SU-DHL-6 (cell line): Measurements from ENCODE around the gene FHOD3.
"Not testable (repeated sequence)": the region's sequence is repeated elsewhere in the genome, so short reads cannot be mapped to it uniquely, and the experiment has no call there.

Source experiments
- H2AFZ ChIP-seq: fragments of 200-600 bp; sonication (generic); 2 replicates; pipeline ENCODE4 v1.6.1; 2014; ENCODE audit warnings: low read depth, mild to moderate bottlenecking, moderate library complexity, mixed read lengths, antibody characterized with exemption, low read length; ENCODE audit not compliant: severe bottlenecking
- H3F3A ChIP-seq: fragments of 200-600 bp; shearing (Covaris generic); 2 replicates; pipeline ENCODE4 v1.6.0; 2016; ENCODE audit warnings: antibody characterized with exemption, mild to moderate bottlenecking; ENCODE audit not compliant: insufficient read depth
- H3K27ac ChIP-seq: fragments of 200-600 bp; sonication (generic); 2 replicates; pipeline ENCODE4 v1.5.1; 2016; ENCODE audit warnings: low read depth, mild to moderate bottlenecking, low read length, moderate library complexity, mixed read lengths
- H3K27me3 ChIP-seq: fragments of 200-600 bp; sonication (generic), shearing (Covaris generic); 2 replicates; pipeline ENCODE4 v1.6.0; 2014; ENCODE audit warnings: mild to moderate bottlenecking, low read length
- H3K36me3 ChIP-seq: fragments of 200-600 bp; sonication (generic); 2 replicates; pipeline ENCODE4 v1.6.1; 2014; ENCODE audit warnings: mild to moderate bottlenecking, low read length, mixed read lengths
- H3K4me2 ChIP-seq: fragments of 300-600, 200-600 bp; shearing (Covaris generic), sonication (generic); 2 replicates; pipeline ENCODE4 v1.6.0; 2014; ENCODE audit warnings: low read length, low read depth, mild to moderate bottlenecking; ENCODE audit not compliant: poor library complexity, severe bottlenecking
- H3K4me3 ChIP-seq: fragments of 200-600 bp; sonication (generic); 2 replicates; pipeline ENCODE4 v1.5.1; 2014; ENCODE audit warnings: antibody characterized with exemption, low read length, mild to moderate bottlenecking, mixed read lengths; ENCODE audit not compliant: insufficient read depth, poor library complexity, severe bottlenecking
- H3K79me2 ChIP-seq: fragments of 200-600 bp; sonication (generic); 2 replicates; pipeline ENCODE4 v1.6.1; 2014; ENCODE audit warnings: mild to moderate bottlenecking, low read length, moderate library complexity; ENCODE audit not compliant: insufficient read depth
- H3K9ac ChIP-seq: fragments of 200-600 bp; sonication (generic); 2 replicates; pipeline ENCODE4 v1.7.0; 2014; ENCODE audit warnings: mild to moderate bottlenecking, low read length
- H3K9me2 ChIP-seq: fragments of 200-600 bp; sonication (generic); replicated peaks from 2 replicates; pipeline ENCODE4 v1.6.1; 2014; ENCODE audit warnings: low read length; ENCODE audit not compliant: insufficient read depth
- H3K9me3 ChIP-seq: fragments of 200-600 bp; sonication (generic); 2 replicates; pipeline ENCODE4 v1.6.1; 2014; ENCODE audit warnings: low read length, mixed read lengths; ENCODE audit not compliant: insufficient read depth
- H4K20me1 ChIP-seq: fragments of 200-600 bp; sonication (generic); 2 replicates; pipeline ENCODE4 v1.6.1; 2014; ENCODE audit warnings: low read depth, mild to moderate bottlenecking, antibody characterized with exemption, low read length, moderate library complexity, mixed read lengths
- EZH2phosphoT487 ChIP-seq: fragments of 200-600 bp; sonication (generic), shearing (Covaris generic); conservative IDR thresholded peaks from 2 replicates; pipeline ENCODE4 v1.6.1; 2018; ENCODE audit warnings: mild to moderate bottlenecking, antibody characterized with exemption, low read length, moderate library complexity, mixed read lengths
- TF ChIP-seq, protein P1 (sequence below): fragments of 200-600 bp; sonication (generic); IDR thresholded peaks from one replicate; pipeline ENCODE4 v1.5.1; 2017; ENCODE audit warnings: antibody characterized with exemption, mild to moderate bottlenecking, low read length, moderate library complexity; ENCODE audit not compliant: insufficient read depth, poor library complexity, severe bottlenecking

Gene FHOD3

GRCh38 chr18:36762074-36762473, 464.6 kb downstream of the FHOD3 start:
- no peak overlapping the region for H3K4me3 ChIP-seq
- no peaks in the 10 kb centered on the region for H3F3A ChIP-seq
- no peak overlapping the region for H3K27ac ChIP-seq
- H3K9me2 ChIP-seq: no peaks in the 10 kb centered on the region
- H4K20me1 ChIP-seq: no peaks in the 10 kb centered on the region
- H3K9me3 ChIP-seq: no peaks in the 10 kb centered on the region
- no peaks in the 10 kb centered on the region for H3K36me3 ChIP-seq
- no peak overlapping the region for H3K4me2 ChIP-seq
- no peak for TF ChIP-seq EZH2phosphoT487
- TF ChIP-seq, protein P1, sequence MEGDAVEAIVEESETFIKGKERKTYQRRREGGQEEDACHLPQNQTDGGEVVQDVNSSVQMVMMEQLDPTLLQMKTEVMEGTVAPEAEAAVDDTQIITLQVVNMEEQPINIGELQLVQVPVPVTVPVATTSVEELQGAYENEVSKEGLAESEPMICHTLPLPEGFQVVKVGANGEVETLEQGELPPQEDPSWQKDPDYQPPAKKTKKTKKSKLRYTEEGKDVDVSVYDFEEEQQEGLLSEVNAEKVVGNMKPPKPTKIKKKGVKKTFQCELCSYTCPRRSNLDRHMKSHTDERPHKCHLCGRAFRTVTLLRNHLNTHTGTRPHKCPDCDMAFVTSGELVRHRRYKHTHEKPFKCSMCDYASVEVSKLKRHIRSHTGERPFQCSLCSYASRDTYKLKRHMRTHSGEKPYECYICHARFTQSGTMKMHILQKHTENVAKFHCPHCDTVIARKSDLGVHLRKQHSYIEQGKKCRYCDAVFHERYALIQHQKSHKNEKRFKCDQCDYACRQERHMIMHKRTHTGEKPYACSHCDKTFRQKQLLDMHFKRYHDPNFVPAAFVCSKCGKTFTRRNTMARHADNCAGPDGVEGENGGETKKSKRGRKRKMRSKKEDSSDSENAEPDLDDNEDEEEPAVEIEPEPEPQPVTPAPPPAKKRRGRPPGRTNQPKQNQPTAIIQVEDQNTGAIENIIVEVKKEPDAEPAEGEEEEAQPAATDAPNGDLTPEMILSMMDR: no peak
- H3K27me3 ChIP-seq: no peaks in the 10 kb centered on the region
- no peak overlapping the region for H3K9ac ChIP-seq
- H3K79me2 ChIP-seq: no peaks in the 10 kb centered on the region
- no peak overlapping the region for H2AFZ ChIP-seq

GRCh38 chr18:36762965-36763364, 465.5 kb downstream of the FHOD3 start:
- H2AFZ ChIP-seq, H3K79me2 ChIP-seq, H3K9ac ChIP-seq, H3K27me3 ChIP-seq, H3K27ac ChIP-seq, H4K20me1 ChIP-seq, H3K4me2 ChIP-seq, H3K9me2 ChIP-seq, H3K9me3 ChIP-seq, H3K36me3 ChIP-seq, H3F3A ChIP-seq, H3K4me3 ChIP-seq: not testable (repeated sequence)

DNA sequence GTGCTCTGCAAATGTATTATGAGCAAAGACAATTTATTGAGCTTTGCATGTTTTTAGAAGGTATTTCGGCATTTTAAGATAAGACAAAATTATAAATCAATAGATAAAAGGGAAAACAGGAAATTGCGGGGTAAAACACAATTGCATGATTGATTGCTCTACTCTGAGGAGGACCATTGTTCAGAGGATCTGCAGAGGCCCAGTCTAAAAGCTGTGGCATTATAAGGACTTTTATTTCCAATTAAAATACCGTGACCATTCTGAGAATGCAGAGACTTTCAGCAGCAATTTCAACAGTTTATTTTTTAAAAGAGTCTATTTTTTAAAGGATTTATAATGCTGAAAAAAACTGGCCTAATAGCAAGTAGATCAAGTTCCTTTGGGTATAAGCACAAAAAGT, 469.3 kb downstream of the FHOD3 start:
- H3K27ac ChIP-seq: no peak overlapping the region
- H3K9me2 ChIP-seq: no peaks in the 10 kb centered on the region
- H2AFZ ChIP-seq: no peak overlapping the region
- no peak for TF ChIP-seq EZH2phosphoT487
- TF ChIP-seq, protein P1: no peak
- no peak overlapping the region for H3K4me2 ChIP-seq
- H3K36me3 ChIP-seq: no peaks in the 10 kb centered on the region
- no peaks in the 10 kb centered on the region for H3K9me3 ChIP-seq
- H3K79me2 ChIP-seq: no peaks in the 10 kb centered on the region
- H3K4me3 ChIP-seq: no peak overlapping the region
- no peak overlapping the region for H3K9ac ChIP-seq
- no peaks in the 10 kb centered on the region for H3F3A ChIP-seq
- H3K27me3 ChIP-seq: no peaks in the 10 kb centered on the region
- no peaks in the 10 kb centered on the region for H4K20me1 ChIP-seq

DNA sequence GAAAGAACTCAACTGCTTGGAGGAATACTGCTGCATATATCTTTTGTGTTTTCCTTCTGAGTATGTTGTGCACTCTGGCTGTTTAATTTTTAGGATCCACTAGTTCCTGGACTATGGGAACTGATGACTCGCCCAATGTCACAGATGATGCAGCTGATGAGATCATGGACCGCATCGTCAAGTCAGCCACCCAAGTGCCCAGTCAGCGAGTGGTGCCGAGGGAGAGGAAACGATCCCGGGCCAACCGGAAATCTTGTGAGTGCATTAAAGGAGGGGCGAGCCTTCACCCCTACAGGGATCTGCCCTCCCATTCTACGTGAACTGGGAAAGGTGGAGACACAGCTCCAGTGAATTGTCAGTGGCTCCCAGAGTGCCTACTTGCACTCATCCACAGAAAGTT, 471.7 kb downstream of the FHOD3 start:
- H3K36me3 ChIP-seq: no peaks in the 10 kb centered on the region
- H3K27me3 ChIP-seq: no peaks in the 10 kb centered on the region
- no peak overlapping the region for H3K27ac ChIP-seq
- H3K9me3 ChIP-seq: no peaks in the 10 kb centered on the region
- H3K4me3 ChIP-seq: no peak overlapping the region
- TF ChIP-seq, protein P1: no peak
- TF ChIP-seq EZH2phosphoT487: no peak
- no peak overlapping the region for H2AFZ ChIP-seq
- H3K79me2 ChIP-seq: no peaks in the 10 kb centered on the region
- no peak overlapping the region for H3K4me2 ChIP-seq
- no peaks in the 10 kb centered on the region for H4K20me1 ChIP-seq
- no peak overlapping the region for H3K9ac ChIP-seq
- no peaks in the 10 kb centered on the region for H3F3A ChIP-seq
- no peaks in the 10 kb centered on the region for H3K9me2 ChIP-seq
